T47D (cell line): ENCODE measurements around the gene SLC25A21.
"Not testable (repeated sequence)": the region's sequence is repeated elsewhere in the genome, so short reads cannot be mapped to it uniquely, and the experiment has no call there.

Experiments
- DNase-seq, 2 experiments: peaks; one replicate each; pipeline versions ENCODE4 v3.0.0 to v3.0.0-alpha.2; 2011 to 2012; ENCODE audit warnings: low read depth in 1 of 2, low spot score in 1 of 2
- JUND ChIP-seq: IDR thresholded peaks from 2 replicates; pipeline ENCODE4 v1.6.1; 2012; ENCODE audit warnings: low read depth
- in situ Hi-C: cut with HindIII; loops from 2 replicates; pipeline ENCODE4 v1.10.0; 2016; ENCODE audit warnings: low sequenced_read_pairs, low pct_unique_long_range_greater_than_20kb

Gene SLC25A21

DNA sequence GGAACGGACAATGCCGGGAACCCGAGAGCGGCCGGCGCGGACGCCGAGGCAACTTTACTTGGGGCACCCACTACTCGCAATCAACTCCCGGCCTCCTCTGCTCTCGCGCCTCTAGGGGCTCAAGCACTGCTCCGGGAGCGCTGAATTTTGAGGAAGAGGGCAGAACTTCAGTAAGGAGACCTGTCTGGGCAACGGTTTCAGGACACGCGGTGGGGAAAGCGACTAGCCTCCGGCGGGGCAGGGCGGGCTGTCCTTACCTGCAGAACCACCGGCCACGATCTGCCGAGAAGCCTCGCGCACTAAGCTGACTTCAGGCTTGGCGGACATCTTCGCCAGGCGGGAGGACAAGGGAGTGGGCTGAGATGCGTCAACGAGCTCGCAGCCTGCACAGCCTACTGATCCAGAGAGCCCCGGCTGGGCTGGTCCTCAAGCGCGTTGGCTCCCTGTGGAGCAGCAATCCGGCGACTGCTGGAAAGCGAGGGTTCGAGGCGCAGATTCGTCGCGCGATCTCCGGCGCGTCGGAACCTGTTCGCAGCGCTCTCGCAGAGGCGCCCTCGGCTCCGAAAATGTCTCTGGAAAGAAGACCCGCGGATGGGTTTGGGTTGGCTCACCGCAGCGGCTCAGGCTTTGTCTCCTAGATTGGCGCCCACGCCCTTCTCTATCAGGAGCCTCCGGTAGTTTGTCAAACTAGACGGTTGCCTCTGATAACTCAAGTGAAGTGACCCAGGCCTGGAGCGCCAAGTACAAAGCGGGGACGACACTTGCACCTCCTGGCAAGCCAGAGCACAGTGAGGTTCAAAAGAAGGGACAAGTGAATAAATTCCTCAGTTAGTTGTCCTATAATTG is at the start of gene SLC25A21:
SLC25A21 (minus strand) TSS at position 583 of the 846 bp plus-strand sequence.
- peak; percentile 89 to 92 for DNase-seq
- TF ChIP-seq JUND = no peak
- in situ Hi-C loops = no loop called here

DNA sequence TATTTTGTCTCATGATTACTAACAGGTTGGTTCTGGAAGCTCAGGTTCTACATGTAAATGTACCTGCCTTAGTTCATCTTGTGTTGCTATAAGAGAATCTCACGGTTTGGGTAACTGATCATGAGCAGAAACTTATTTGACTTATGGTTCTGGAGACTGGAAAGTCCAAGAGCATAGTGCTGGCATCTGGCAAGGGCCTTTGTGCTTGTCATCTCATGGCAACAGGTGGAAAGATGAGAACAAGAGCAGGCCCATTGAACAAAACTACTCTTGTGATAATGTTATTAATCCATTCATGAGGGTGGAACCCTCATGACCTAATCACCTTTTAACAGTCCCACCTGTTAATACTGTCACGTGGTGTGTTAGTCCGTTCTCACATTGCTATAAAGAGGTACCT is 48.7 kb upstream of the SLC25A21 start:
- no peak for DNase-seq
- in situ Hi-C loops = no loop called here
- no peak for TF ChIP-seq JUND

DNA sequence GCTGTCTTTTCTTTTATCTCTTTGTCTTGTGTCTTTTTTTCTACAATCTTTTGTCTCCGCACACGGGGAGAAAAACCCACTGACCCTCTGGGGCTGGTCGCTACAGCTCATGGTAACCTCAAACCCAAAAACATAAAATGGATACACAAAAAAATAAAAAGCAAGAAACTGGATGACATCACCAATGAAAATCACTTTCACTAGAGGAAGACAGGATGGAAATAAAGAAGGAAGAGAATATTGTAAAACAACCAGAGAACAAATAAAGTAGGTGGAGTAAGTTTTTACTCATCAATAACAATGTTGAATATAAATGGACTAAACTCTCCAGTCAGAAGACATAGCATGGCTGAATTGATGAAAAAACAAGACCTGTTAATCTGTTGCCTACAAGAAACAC is 42.9 kb upstream of the SLC25A21 start:
- no peak for TF ChIP-seq JUND
- in situ Hi-C loops = no loop called here

GRCh38 chr14:37213016-37213415 is 40.6 kb upstream of the SLC25A21 start:
- DNase-seq = no peak
- in situ Hi-C loops = no loop called here
- TF ChIP-seq JUND = no peak

More for the DNA sequence above, 42.9 kb upstream of the SLC25A21 start:
- DNase-seq = no peak

DNA sequence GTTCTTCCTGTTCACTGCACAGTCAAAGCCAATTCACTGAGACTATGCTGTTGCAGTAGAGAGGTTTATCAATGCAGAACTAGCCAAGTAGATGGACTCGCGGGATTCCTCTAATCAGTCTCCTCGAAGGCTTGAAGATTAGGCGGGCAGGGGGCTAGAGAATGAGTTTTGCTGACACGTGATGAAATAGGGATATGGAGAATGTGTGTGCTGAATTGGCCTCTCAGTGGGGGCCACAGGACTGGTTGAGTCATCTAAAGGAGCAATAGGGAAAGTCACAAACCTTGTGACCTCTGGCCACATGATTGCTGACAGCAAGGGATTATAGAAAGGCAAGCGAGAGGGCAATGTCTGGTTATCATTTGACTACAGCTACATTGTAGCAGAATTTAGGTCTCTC is 38.0 kb upstream of the SLC25A21 start:
- TF ChIP-seq JUND = no peak
- no peak for DNase-seq
- in situ Hi-C loops = no loop called here

DNA sequence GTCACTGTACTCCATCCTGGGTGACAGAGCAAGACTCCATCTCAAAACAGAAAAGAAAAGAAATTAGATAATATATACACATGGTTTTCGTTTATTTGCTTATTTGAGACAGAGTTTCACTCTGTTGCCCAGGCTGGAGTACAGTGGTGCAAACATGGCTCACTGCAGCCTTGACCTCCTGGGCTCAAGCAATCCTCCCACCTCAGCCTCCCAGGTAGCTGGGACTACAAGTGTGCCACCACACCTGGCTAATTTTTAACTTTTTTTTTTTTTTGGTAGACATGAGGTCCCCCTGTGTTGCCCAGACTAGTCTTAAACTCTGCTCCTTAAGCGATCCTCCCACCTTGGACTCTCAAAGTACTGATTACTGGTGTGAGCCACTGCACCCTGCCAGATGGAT is 37.2 kb upstream of the SLC25A21 start:
- in situ Hi-C loops, DNase-seq: not testable (repeated sequence)

GRCh38 chr14:37205623-37206605 is 33.5 kb upstream of the SLC25A21 start:
- peak in 1 of 2 experiments; percentile 6 for DNase-seq
- in situ Hi-C loops = not testable (repeated sequence)

GRCh38 chr14:37203423-37203822 is 31.0 kb upstream of the SLC25A21 start:
- in situ Hi-C loops = no loop called here
- DNase-seq = no peak
- no peak for TF ChIP-seq JUND

GRCh38 chr14:37202812-37203211 is 30.4 kb upstream of the SLC25A21 start:
- TF ChIP-seq JUND = no peak
- in situ Hi-C loops = no loop called here
- no peak for DNase-seq

- TF ChIP-seq JUND = no peak
- in situ Hi-C loops = no loop called here
- no peak for DNase-seq
Observed at GRCh38 chr14:37202265-37202664, 29.9 kb upstream of the SLC25A21 start.

DNA sequence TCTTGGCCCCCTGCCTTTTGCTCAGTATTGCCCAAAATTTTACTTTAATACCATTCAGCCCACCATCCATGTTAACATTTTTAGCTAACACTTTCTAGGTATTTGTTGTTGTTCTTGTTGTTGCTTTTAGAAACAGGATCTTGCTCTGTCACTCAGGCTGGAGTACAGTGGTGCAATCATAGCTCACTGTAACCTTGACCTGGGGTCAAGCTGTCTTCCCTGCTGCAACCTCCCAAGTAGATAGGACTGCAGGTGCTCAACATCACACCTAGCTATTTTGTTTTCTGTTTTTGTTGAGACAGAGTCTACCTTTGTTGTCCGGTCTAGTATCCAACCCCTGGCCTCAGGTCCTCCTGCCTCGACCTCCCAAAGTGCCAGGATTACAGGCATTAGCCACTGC is 29.3 kb upstream of the SLC25A21 start:
- in situ Hi-C loops = no loop called here
- TF ChIP-seq JUND = no peak
- DNase-seq = no peak

- in situ Hi-C loops = no loop called here
- no peak for DNase-seq
- no peak for TF ChIP-seq JUND
Observed at GRCh38 chr14:37198907-37199306, 26.5 kb upstream of the SLC25A21 start.

DNA sequence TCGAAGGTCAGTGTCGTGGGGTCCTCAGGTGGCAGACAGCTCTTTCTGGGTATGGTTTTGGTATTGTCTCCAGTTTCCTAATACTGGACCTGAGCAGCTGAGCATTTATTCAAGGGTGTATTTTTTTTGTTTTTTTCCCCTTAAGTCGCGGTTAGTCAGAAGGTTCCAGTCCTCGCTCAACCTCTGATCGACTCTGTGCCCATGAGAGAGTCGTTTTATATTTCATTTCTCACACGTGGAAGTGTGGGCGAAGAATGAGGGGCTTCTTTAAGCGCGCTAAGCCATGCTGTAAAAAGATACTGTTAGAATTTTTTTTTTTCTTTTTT is 25.8 kb upstream of the SLC25A21 start:
- DNase-seq = no peak
- in situ Hi-C loops = no loop called here
- no peak for TF ChIP-seq JUND
